Left ventricle myocardium inferior (tissue), 1 donor: ENCODE measurements around the gene NPFFR2. TPM values are rescaled to one million over a fixed set of nuclear protein-coding genes. Genes with fewer than 3 reads are reported as not detected.

Experiments used
- DNase-seq: peaks from one replicate; pipeline ENCODE4 v3.0.0-alpha.2; 2020
- H3K27ac ChIP-seq: fragments of 200-600 bp; replicated peaks from 2 replicates; pipeline ENCODE4 v1.8.0; 2021
- H3K27me3 ChIP-seq: fragments of 200-600 bp; 2 replicates; pipeline ENCODE4 v1.8.0; 2021; ENCODE audit warnings: low read depth
- H3K36me3 ChIP-seq: fragments of 200-600 bp; 2 replicates; pipeline ENCODE4 v1.8.0; 2021
- H3K4me1 ChIP-seq: fragments of 200-600 bp; 2 replicates; pipeline ENCODE4 v1.8.0; 2021
- H3K4me3 ChIP-seq: fragments of 200-600 bp; 2 replicates; pipeline ENCODE4 v1.8.0; 2021; ENCODE audit warnings: mild to moderate bottlenecking, moderate library complexity
- H3K9me3 ChIP-seq: fragments of 200-600 bp; replicated peaks from 2 replicates; pipeline ENCODE4 v1.8.0; 2021
- CTCF ChIP-seq: fragments of 200-600 bp; IDR thresholded peaks from 2 replicates; pipeline ENCODE4 v1.8.0; 2021; ENCODE audit warnings: antibody characterized with exemption, mild to moderate bottlenecking, borderline replicate concordance
- intact Hi-C: fragments of 100-400 bp; cut with micrococcal nuclease; formaldehyde crosslinking; loops from one replicate; pipeline ENCODE4 v1.11.0; 2022
- total RNA-seq: library from RNA; stranded (reverse); fragmentation: NEBNext Ultra II Directional; extraction: Animal tissue kit (Norgen Biotek cat#: 25700); gene quantifications from one replicate; pipeline ENCODE4 v1.2.1, GENCODE V29; 2021
- donor health status: DM: no; HTN: yes; CAD: no; lungs with severe emphysema.

NPFFR2 gene
- total RNA-seq, 1 donor from 2014 or later, result not detected

- H3K4me3 ChIP-seq, result no peak overlapping the region
- H3K9me3 ChIP-seq, result peaks cover 32% of the 10 kb centered on the region
- no peaks in the 10 kb centered on the region for H3K27me3 ChIP-seq
- H3K27ac ChIP-seq, result no peak overlapping the region
- DNase-seq, result no peak
- no peaks in the 10 kb centered on the region for H3K36me3 ChIP-seq
- no peaks in the 10 kb centered on the region for H3K4me1 ChIP-seq
- no peak for TF ChIP-seq CTCF
- intact Hi-C loops, result no loop called here
Measured at GRCh38 chr4:72171761-72172160, 140.0 kb downstream of the NPFFR2 start.

- H3K27me3 ChIP-seq, result no peaks in the 10 kb centered on the region
- no peaks in the 10 kb centered on the region for H3K36me3 ChIP-seq
- no peak for TF ChIP-seq CTCF
- no peak for DNase-seq
- H3K27ac ChIP-seq, result no peak overlapping the region
- intact Hi-C loops, result no loop called here
- no peak overlapping the region for H3K4me3 ChIP-seq
- H3K9me3 ChIP-seq, result peaks cover 18% of the 10 kb centered on the region
- no peaks in the 10 kb centered on the region for H3K4me1 ChIP-seq
Measured at GRCh38 chr4:72179342-72179741, 147.5 kb downstream of the NPFFR2 start.

DNA sequence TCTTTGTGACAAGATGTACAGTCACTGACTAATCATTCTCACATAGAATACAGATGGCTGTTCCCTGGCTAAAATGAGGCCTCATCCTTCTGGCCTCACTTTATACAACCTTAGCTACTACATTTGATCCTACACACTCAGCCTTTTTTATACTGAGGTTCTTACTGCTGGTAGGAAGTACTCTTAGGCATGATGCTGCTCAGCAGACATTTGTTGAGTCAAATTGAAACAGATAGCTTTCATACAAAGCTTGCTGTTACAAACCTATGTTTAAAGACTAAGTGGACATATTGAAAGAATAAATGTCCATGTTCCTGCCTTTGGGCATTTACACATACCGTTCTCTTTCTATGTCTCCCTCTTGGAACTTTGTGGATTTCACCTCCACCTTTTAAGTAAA is 154.9 kb downstream of the NPFFR2 start:
- no peaks in the 10 kb centered on the region for H3K4me1 ChIP-seq
- no peaks in the 10 kb centered on the region for H3K36me3 ChIP-seq
- no peak for DNase-seq
- H3K4me3 ChIP-seq, result no peak overlapping the region
- no peaks in the 10 kb centered on the region for H3K9me3 ChIP-seq
- no peaks in the 10 kb centered on the region for H3K27me3 ChIP-seq
- no peak overlapping the region for H3K27ac ChIP-seq
- intact Hi-C loops, result no loop called here
- TF ChIP-seq CTCF, result no peak

DNA sequence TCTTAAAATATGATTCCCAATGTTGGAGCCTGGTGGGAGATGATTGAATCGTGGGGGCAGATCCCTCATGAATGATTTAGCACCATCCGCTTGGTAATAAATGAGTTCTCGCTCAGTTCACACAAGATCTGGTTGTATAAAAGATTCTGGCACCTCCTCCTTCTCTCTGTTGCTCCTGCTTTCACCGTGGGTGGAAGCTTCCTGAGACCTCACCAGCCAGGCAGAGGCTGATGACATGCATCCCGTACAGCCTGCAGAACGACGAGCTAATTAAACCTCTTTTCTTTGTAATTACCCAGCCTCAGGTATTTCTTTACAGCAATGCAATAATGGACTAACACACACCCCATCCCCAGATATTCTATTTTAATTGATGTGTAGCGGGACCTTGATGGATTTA is 162.2 kb downstream of the NPFFR2 start:
- no peak overlapping the region for H3K4me3 ChIP-seq
- H3K36me3 ChIP-seq, result no peaks in the 10 kb centered on the region
- H3K27ac ChIP-seq, result no peak overlapping the region
- no peak for DNase-seq
- intact Hi-C loops, result no loop called here
- H3K27me3 ChIP-seq, result no peaks in the 10 kb centered on the region
- TF ChIP-seq CTCF, result no peak
- no peaks in the 10 kb centered on the region for H3K9me3 ChIP-seq
- H3K4me1 ChIP-seq, result no peaks in the 10 kb centered on the region

GRCh38 chr4:72194453-72194852 is 162.7 kb downstream of the NPFFR2 start:
- Histone ChIP-seq H3K9me3 (no peaks in the 10 kb centered on the region), H3K27ac (no peak overlapping the region), H3K36me3 (no peaks in the 10 kb centered on the region), H3K4me1 (no peaks in the 10 kb centered on the region), H3K4me3 (no peak overlapping the region), H3K27me3 (no peaks in the 10 kb centered on the region)
- no peak for TF ChIP-seq CTCF
- DNase-seq, result no peak
- intact Hi-C loops, result no loop called here

Other genes starting within 250 kb of the NPFFR2 start
- gene GC, start 247.9 kb upstream of the NPFFR2 start, total RNA-seq, result not detected